Activated CD4-positive, alpha-beta T cell treated with anti-CD3 and anti-CD28 coated beads, Interleukin-2, amount 50 U/mL, for 24 hours (primary cell): ENCODE measurements around the gene KCNQ1.

Experiments
- DNase-seq, 2 donors: peaks; one replicate each; pipeline ENCODE4 v3.0.0-alpha.2; 2020; ENCODE audit warnings: low read depth in 1 of 2, low spot score in 1 of 2

KCNQ1 gene

GRCh38 chr11:2886191-2886894, 441.5 kb downstream of the KCNQ1 start:
- DNase-seq: no peak

GRCh38 chr11:2886936-2887335, 442.1 kb downstream of the KCNQ1 start:
- no peak for DNase-seq

DNA sequence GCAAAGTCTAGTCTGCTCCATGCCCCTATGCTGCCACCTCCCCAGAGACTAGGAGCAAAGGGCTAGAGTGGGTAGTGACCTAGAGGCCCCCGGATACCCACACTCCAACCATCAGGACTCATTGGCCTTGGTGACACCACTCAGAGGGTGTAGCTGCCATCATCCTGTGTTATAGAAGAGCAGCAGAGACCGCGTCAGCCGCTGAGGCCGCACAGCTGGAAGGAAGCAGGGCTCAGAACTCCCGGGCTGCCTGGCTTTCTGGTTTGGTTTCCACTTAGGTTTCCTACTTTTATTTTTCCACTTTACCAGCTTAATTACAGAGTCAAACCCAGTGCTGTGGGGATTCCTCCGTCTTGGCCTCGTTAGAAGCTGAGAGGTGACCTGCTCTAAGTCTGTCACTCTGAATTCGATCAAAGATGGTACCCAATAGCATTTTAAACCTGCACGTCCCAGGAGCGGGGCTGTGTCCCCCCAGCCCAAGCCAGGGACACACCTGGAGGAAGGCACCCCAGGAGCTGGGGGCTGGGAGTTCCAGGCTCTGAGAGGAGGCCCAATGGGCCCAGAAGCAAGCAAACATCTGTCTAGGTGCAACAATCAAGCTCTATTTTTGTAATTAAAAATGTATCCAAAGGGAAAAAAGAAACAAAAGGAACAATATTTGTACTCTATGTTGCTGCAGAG, 442.8 kb downstream of the KCNQ1 start:
- no peak for DNase-seq

DNA sequence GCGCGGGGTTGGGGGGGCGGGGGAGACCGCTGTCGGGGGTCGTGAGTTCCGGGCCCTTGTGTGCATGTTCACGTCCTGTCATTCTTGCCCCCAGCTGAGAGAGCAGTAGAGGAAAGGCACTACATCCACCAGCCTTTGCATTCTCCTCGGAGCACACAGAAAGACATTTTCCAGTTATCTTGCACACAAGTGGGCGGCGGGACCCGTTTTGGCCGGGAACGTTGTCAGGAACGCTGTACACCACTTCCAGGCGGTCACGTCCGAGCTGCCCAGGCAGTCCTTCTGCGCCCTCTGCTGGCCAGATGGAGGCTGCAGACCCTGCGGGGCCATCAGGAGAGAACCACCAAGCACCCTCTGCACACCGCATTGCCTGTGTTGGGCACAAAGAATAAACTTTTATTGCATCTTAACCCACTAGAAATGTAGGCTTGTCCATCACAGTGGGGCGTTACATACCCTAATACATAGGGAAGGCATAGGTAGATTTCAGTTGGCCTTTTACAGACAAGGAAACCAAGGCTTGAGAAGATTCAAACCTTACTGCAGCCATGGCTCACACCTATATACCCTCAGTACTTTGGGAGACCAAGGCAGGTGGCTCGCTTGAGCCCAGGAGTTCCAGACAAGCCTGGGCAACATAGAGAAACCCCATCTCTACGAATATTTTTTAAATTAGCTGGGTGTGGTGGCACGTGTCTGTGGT, 443.6 kb downstream of the KCNQ1 start:
- peak; percentile 73 to 83 for DNase-seq

DNA sequence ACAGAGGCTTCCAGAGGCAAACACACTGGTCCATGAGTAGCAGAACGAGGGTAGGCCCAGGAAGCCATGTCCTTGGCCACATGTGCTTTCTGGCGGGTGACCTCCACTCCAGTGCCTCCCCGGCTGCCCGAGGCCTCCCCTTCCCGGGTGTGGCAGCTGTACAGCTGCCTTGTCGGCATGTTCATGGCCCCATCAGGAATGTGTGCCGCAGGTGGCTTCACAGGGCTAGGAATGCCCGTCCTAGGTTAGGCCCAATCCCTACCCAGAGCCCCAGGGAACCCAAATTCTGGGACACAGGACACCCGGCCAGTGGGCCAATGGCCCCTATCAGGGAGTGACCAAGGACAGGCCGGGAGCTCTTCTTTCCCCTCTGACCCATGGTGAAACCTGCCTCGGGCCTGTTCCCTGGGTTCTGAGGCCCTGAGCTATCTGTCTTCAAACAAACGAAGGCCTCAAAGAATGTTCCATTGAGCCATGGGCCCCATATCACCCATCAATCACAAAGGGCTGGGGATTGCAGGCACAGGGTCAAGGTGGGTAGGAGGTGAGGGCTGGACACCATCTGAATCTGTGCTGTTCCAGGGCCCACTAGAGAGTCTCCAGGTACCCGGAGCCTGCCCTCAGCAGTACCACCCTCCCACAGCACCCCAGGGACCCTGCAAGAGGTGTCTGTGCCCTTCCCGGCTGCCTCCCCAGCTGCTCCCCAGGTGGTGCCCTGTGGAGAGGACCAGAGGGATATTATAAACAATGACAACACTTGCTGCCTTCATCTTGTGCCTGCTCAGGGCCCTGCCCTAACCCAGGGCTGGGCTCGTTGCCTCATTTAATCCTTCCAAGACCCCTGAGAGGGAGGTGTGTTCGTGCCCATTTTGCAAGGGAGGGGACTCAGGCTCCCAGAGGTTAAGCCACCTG, 444.8 kb downstream of the KCNQ1 start:
- no peak for DNase-seq

DNA sequence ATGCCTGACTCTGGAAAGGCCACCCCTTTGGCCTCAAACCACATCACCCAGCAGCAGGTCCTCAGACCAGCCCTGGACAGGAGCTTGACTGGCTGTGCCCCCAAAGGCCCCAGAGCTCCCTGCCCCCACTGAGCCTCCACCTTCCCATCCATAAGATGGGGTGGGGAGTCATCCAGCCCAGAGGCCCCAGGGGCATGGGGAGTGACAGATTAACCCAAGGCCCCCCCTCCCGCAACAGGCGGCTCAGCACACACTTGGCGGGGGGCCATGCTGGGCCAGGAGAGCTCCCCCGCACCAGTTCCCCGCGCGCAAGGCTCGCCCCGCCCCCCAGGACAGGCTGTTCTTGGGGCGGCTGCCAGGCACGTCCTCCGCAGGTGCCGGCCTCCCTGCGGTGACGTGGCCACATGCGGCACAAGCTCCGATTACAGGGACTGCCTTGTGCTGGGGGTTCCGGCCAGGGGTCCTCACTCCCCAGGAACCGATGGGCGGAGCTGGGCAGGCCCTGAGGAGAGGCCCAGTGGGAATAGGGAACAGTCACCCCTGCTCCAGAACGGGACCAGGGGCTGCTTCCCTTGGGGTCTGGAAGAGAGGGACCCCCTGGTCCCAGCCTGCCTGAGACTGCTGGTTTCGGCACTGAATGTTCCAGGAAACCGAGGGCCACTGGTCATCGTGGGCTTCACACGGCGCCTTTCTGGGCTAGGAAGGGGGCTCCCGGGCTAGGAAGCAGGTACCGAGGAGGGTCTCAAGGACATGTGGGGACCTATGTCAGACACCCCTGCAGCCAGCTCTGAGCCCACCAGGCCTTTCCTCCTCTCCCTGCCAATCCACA, 445.9 kb downstream of the KCNQ1 start:
- no peak for DNase-seq

DNA sequence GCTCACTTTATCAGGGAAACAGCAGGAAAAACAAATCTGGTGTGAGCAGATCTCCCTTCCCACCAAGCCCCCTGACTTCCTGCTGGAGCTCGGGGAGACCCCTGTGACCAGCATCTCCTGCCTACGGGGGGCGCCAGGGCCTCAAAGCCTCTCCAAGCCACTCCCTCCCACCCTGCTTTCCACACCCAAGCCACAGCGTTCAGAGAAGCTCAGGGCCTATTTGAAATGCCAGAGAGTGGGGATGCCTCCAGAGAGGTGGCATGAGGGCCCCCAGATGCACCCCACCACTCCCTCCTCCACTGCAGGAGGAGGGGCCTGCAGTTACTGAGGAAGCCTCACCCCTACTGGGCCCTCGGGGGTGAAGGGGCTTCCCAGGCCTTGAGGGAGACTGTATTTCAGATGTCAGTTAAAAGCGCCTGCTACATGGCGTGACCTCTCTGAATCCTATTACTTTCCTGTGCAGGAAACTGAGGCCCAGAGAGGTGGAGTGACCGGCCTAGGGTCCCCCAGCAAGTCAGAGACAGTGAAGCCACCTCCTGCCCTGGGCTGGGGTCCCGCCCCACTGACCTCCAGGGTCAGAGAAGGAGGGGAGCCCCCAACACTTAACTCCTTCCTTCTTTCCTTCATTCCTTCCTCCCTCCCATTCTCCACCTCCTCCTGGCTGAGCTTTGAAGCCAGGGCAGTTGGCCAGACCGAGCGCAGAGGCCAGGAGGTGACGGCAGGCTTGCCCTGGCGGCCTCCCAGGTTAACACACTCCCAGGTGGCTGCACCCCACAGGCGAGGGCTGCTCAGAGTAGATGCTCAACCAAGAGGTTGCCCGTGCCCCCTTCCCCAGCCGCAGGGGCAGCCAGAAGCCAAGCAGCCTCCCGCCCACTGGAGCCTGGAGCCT, 446.8 kb downstream of the KCNQ1 start:
- DNase-seq: no peak

- peak in 1 of 2 donors; percentile 46 for DNase-seq
Measured at GRCh38 chr11:2892215-2892966, 447.6 kb downstream of the KCNQ1 start.

DNA sequence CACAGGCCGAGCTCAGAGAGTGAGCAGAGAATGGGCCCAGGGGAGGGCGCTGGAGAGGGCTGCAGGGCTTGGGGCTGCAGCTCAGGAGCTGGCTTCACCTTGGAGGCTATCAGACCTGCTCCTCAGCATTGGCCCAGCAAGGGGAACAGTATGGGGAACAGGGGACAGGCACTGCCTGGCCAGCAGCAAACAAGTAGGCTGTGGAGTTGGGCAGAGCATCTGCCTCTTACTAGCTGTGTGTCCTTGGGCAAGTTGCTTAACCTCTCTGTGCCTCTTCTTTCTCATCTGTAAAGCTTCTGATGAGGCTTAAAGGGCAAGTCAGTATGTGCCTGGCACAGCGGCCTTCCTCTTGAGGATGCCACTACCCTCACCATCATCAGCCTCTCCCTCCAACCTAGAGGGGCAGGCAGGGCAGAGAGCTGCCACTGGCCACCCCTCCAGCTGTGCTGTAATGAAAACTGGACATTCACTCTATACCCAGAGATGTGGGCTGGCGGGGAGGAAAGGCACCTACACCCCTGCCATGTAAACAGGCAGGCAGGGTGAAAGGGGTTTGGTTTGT, 448.2 kb downstream of the KCNQ1 start:
- DNase-seq: no peak

DNA sequence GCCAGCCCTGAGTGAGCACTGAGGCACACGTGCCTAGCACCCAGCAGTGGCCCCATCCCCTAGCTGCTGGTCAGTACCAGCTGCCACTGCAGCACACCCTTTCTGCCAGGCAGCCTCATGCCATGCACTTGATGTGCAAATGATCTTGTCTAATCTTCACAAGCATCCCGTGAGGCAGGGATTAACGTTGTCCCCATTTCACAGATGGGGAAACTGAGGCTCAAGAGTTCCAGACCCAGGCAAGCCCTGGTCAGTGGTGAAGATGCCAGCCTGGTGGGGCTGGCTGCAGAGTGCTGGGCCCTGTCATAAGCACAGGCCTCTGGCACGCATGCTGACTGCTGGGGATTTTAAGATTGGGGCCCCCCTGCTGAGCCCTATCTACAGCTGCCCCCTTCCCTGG, 449.1 kb downstream of the KCNQ1 start:
- no peak for DNase-seq

DNA sequence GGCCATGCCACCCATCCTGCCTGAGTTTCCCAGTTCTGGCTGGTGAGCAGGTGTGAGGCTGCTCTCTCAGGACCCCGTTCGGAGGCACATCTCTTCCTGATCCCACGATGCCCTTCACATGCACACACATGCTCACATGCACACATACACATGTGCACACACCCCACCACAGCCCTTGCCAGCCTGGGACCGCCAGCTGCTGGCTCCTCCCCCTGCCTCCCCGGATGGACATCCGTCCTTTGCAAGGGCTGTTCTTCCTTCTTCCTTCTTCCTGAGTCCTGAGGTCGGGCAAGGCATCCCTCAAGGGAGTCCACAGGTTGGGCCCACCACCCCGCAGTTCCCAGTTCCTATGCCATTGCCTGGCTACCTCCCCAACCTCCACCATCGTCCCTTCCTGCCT, 451.2 kb downstream of the KCNQ1 start:
- DNase-seq: no peak

DNA sequence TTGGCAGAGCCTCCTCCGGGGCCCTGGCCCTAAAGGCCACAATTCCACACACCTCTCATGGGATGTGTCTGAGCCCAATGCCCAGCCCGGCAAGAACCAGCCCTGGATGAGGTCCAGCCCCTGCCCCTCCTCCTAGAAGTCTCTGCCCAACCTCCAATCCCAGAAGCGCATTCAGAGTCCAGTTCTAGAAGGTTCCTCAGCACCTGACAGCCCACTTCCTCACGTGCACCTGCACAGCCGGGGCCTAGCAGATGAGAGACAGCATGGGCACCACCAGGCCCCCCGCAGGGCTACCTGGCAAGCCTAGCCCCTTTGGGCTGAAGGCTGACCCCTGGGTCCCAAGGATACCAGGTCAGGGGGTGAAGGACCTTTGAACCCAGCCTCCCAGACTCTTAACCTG, 452.2 kb downstream of the KCNQ1 start:
- DNase-seq: no peak

DNA sequence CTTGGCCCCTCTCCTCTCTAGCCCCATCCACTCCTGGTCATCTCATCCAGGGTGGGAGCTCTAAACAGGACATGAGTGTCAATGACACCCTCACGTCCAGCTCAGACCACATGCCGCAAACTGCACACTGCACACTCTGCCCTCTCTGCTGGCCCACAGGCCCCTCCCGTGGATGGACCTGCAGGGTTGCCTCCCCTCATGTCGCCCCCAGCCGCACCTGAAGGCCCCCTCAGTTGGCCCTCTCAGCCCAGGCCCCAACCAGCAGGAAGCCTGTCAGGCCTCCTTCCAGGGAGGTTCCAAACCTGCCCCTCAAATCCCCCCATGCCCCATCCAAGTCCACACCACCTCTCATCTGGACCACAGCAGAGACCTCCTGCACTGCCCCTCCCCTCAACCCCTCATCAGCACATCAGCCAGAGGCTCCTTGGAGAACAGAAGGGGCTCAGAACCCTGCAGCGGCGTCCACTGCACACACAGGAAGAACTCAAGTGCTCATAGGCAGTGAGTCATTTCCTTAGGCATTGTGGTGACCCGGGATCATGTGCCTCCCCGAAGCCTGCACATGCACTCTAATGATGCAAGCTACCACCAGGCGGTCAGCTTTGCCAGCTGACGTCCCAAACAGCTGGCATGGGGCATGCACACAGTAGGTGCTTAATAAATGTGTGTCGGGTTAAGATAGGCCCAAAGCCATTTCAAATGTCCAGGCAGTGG, 453.7 kb downstream of the KCNQ1 start:
- peak in 1 of 2 donors; percentile 30 for DNase-seq
